ENCODE measurements around the gene SIGLEC14. TPM values are rescaled to one million over a fixed set of nuclear protein-coding genes. Genes with fewer than 3 reads are reported as not detected.
A peak's percentile ranks its signal among the peaks of the same experiment; 100 is the strongest.

SIGLEC14 gene
- total RNA-seq, 1 experiment from 2014 or later, result not detected

- H3K36me3 ChIP-seq (ENCODE audit: control insufficient read depth, insufficient read depth, low read length), result no peaks in the 10 kb centered on the region; the same call in 1 of the 2 replicates
- ChIA-PET CTCF (no interaction called here), POLR2A (no interaction called here)
- H3K27ac ChIP-seq (ENCODE audit: low read length), result no peak overlapping the region
- DNase-seq (ENCODE audit: low read depth, low spot score) (no peak), ATAC-seq (no peak)
- intact Hi-C loops (cut with micrococcal nuclease; ENCODE audit: unreplicated experiment), result no loop called here
- BruUV-seq (replicated peaks), result no TSS peak
- peaks cover 10% of the 10 kb centered on the region for H3K4me1 ChIP-seq (ENCODE audit: control insufficient read depth, insufficient read depth, low read length)
- TF ChIP-seq CTCF (IDR thresholded peaks at IDR 0.05) (no peak), REST (IDR thresholded peaks at IDR 0.05; ENCODE audit: insufficient read depth in 1 of 2, low read depth in 2 of 2, low read length in 1 of 2) (no peak)
- in situ Hi-C loops (cut with HindIII; ENCODE audit: low pct_unique_long_range_greater_than_20kb, low sequenced_read_pairs), result no loop called here
- H3K9me3 ChIP-seq (ENCODE audit: control insufficient read depth, insufficient read depth, low read depth, low read length), result no peaks in the 10 kb centered on the region
- H3K27me3 ChIP-seq (ENCODE audit: control insufficient read depth, insufficient read depth, low read length), result no peaks in the 10 kb centered on the region
- no peak overlapping the region for H3K4me3 ChIP-seq (ENCODE audit: low read depth in 2 of 2, low read length in 2 of 2)
These were observed 47.2 kb upstream of the SIGLEC14 start for GRCh38 chr19:51693819-51694218.

- Histone ChIP-seq H3K4me3 (ENCODE audit: low read depth in 2 of 2, low read length in 2 of 2) (peak within 1 kb of the TSS; percentile 70 to 76; a peak in 2 of 4 replicates), H3K4me1 (ENCODE audit: control insufficient read depth, insufficient read depth, low read length) (peaks cover 10% of the 10 kb centered on the region), H3K27me3 (ENCODE audit: control insufficient read depth, insufficient read depth, low read length) (no peaks in the 10 kb centered on the region), H3K36me3 (ENCODE audit: control insufficient read depth, insufficient read depth, low read length) (no peaks in the 10 kb centered on the region; the same call in 1 of the 2 replicates), H3K9me3 (ENCODE audit: control insufficient read depth, insufficient read depth, low read depth, low read length) (no peaks in the 10 kb centered on the region), H3K27ac (ENCODE audit: low read length) (peak within 1 kb of the TSS; percentile 34; the same call in 1 of the 2 replicates)
- POLR2A ChIA-PET, result no interaction called here
- DNase-seq (ENCODE audit: low read depth, low spot score) (no peak), ATAC-seq (no peak)
- TF ChIP-seq POLR2AphosphoS5 (IDR thresholded peaks at IDR 0.05; ENCODE audit: low read depth, low read length) (no peak), TCF7L2 (IDR thresholded peaks at IDR 0.05; ENCODE audit: low read depth, low read length) (no peak), SIN3A (IDR thresholded peaks at IDR 0.05; ENCODE audit: borderline replicate concordance, insufficient read depth, low read depth, low read length) (no peak), CTCF (IDR thresholded peaks at IDR 0.05) (no peak), REST (IDR thresholded peaks at IDR 0.05; ENCODE audit: insufficient read depth in 1 of 2, low read depth in 2 of 2, low read length in 1 of 2) (no peak)
- CTCF ChIA-PET, result no interaction called here
- intact Hi-C loops (cut with micrococcal nuclease; ENCODE audit: unreplicated experiment) (no loop called here), in situ Hi-C loops (cut with HindIII; ENCODE audit: low pct_unique_long_range_greater_than_20kb, low sequenced_read_pairs) (no loop called here)
- BruUV-seq (replicated peaks), result no TSS peak
These were observed 46.6 kb upstream of the SIGLEC14 start, which contains the start of gene SPACA6 for GRCh38 chr19:51693260-51693659. TSS of gene SPACA6 (plus strand) at chr19:51693330. CDS start at chr19:51693527, 197 bp downstream.
